SU-DHL-6 (cell line): ENCODE data around the gene GBF1.

Experiments used
- H2AFZ ChIP-seq: fragments of 200-600 bp; sonication (generic); 2 replicates; pipeline ENCODE4 v1.6.1; 2014; ENCODE audit warnings: low read depth, mild to moderate bottlenecking, moderate library complexity, mixed read lengths, antibody characterized with exemption, low read length; ENCODE audit not compliant: severe bottlenecking
- H3F3A ChIP-seq: fragments of 200-600 bp; shearing (Covaris generic); 2 replicates; pipeline ENCODE4 v1.6.0; 2016; ENCODE audit warnings: antibody characterized with exemption, mild to moderate bottlenecking; ENCODE audit not compliant: insufficient read depth
- H3K27ac ChIP-seq: fragments of 200-600 bp; sonication (generic); 2 replicates; pipeline ENCODE4 v1.5.1; 2016; ENCODE audit warnings: low read depth, mild to moderate bottlenecking, low read length, moderate library complexity, mixed read lengths
- H3K27me3 ChIP-seq: fragments of 200-600 bp; sonication (generic), shearing (Covaris generic); 2 replicates; pipeline ENCODE4 v1.6.0; 2014; ENCODE audit warnings: mild to moderate bottlenecking, low read length
- H3K36me3 ChIP-seq: fragments of 200-600 bp; sonication (generic); 2 replicates; pipeline ENCODE4 v1.6.1; 2014; ENCODE audit warnings: mild to moderate bottlenecking, low read length, mixed read lengths
- H3K4me2 ChIP-seq: fragments of 300-600, 200-600 bp; shearing (Covaris generic), sonication (generic); 2 replicates; pipeline ENCODE4 v1.6.0; 2014; ENCODE audit warnings: low read length, low read depth, mild to moderate bottlenecking; ENCODE audit not compliant: poor library complexity, severe bottlenecking
- H3K4me3 ChIP-seq: fragments of 200-600 bp; sonication (generic); 2 replicates; pipeline ENCODE4 v1.5.1; 2014; ENCODE audit warnings: antibody characterized with exemption, low read length, mild to moderate bottlenecking, mixed read lengths; ENCODE audit not compliant: insufficient read depth, poor library complexity, severe bottlenecking
- H3K79me2 ChIP-seq: fragments of 200-600 bp; sonication (generic); 2 replicates; pipeline ENCODE4 v1.6.1; 2014; ENCODE audit warnings: mild to moderate bottlenecking, low read length, moderate library complexity; ENCODE audit not compliant: insufficient read depth
- H3K9ac ChIP-seq: fragments of 200-600 bp; sonication (generic); 2 replicates; pipeline ENCODE4 v1.7.0; 2014; ENCODE audit warnings: mild to moderate bottlenecking, low read length
- H3K9me2 ChIP-seq: fragments of 200-600 bp; sonication (generic); replicated peaks from 2 replicates; pipeline ENCODE4 v1.6.1; 2014; ENCODE audit warnings: low read length; ENCODE audit not compliant: insufficient read depth
- H3K9me3 ChIP-seq: fragments of 200-600 bp; sonication (generic); 2 replicates; pipeline ENCODE4 v1.6.1; 2014; ENCODE audit warnings: low read length, mixed read lengths; ENCODE audit not compliant: insufficient read depth
- H4K20me1 ChIP-seq: fragments of 200-600 bp; sonication (generic); 2 replicates; pipeline ENCODE4 v1.6.1; 2014; ENCODE audit warnings: low read depth, mild to moderate bottlenecking, antibody characterized with exemption, low read length, moderate library complexity, mixed read lengths
- EZH2phosphoT487 ChIP-seq: fragments of 200-600 bp; sonication (generic), shearing (Covaris generic); conservative IDR thresholded peaks from 2 replicates; pipeline ENCODE4 v1.6.1; 2018; ENCODE audit warnings: mild to moderate bottlenecking, antibody characterized with exemption, low read length, moderate library complexity, mixed read lengths
- TF ChIP-seq, protein P1 (sequence below): fragments of 200-600 bp; sonication (generic); IDR thresholded peaks from one replicate; pipeline ENCODE4 v1.5.1; 2017; ENCODE audit warnings: antibody characterized with exemption, mild to moderate bottlenecking, low read length, moderate library complexity; ENCODE audit not compliant: insufficient read depth, poor library complexity, severe bottlenecking

Gene GBF1

DNA sequence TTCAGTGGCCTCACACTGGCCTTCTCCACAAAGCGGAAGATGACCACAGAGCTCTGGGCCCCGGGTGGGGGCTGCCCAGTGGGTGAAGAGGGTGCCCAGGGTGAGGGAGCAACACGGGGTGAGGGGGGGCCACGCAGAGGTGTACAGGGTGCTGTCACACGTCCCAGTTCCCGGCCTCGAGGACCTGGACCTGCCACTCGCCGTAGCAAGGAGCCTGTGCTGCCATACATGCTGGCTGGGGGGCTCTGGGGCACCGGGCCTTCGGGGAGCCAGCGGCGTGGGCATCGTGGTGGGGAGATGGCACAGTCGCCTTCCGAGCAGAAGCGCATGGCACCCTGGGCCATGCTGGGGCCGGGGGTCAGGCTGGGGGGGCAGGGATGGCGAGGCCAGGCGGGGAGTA, 171.4 kb downstream of the GBF1 start:
- H3K9ac ChIP-seq, result no peak overlapping the region
- no peak overlapping the region for H3K27ac ChIP-seq
- no peaks in the 10 kb centered on the region for H3K9me3 ChIP-seq
- no peak overlapping the region for H3K4me3 ChIP-seq
- no peak overlapping the region for H3K4me2 ChIP-seq
- H3K9me2 ChIP-seq, result no peaks in the 10 kb centered on the region
- H2AFZ ChIP-seq, result no peak overlapping the region
- H3K27me3 ChIP-seq, result no peaks in the 10 kb centered on the region
- H3F3A ChIP-seq, result no peaks in the 10 kb centered on the region
- no peaks in the 10 kb centered on the region for H4K20me1 ChIP-seq
- no peaks in the 10 kb centered on the region for H3K36me3 ChIP-seq
- no peak for TF ChIP-seq EZH2phosphoT487
- TF ChIP-seq, protein P1, sequence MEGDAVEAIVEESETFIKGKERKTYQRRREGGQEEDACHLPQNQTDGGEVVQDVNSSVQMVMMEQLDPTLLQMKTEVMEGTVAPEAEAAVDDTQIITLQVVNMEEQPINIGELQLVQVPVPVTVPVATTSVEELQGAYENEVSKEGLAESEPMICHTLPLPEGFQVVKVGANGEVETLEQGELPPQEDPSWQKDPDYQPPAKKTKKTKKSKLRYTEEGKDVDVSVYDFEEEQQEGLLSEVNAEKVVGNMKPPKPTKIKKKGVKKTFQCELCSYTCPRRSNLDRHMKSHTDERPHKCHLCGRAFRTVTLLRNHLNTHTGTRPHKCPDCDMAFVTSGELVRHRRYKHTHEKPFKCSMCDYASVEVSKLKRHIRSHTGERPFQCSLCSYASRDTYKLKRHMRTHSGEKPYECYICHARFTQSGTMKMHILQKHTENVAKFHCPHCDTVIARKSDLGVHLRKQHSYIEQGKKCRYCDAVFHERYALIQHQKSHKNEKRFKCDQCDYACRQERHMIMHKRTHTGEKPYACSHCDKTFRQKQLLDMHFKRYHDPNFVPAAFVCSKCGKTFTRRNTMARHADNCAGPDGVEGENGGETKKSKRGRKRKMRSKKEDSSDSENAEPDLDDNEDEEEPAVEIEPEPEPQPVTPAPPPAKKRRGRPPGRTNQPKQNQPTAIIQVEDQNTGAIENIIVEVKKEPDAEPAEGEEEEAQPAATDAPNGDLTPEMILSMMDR, result no peak
- no peaks in the 10 kb centered on the region for H3K79me2 ChIP-seq

DNA sequence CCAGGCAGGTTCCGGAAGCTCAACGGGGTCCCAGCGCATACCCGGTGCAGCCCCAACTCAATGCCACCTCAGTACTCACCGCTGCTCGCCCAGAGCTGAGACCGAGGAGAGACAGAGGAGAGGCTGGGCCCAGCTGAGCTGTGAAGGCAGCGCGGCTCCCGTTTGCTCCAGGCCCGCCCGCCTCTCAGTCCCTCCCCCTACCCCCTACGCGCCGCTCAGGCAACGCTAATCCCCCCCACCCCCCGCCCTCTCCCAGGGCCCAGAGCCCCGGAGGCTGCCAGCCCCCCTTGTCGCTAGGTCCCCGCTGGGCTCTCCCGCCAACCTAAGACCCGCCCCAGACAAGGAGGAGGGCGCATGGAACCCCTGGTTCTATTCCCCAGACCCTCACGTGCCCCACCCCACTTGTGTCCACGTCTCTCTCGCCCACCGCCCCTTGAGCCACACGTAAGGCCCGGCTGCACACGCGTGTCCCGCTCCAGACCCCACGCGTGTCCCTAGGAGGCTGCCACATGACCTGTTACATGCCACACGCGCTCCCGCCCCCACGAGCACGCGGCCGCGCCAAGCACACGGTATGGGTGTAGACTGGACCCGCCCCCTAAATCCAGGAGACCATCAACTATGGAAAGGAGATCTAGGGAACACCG, 173.4 kb downstream of the GBF1 start, which contains the start of gene PSD:
Gene PSD (minus strand): TSS at position 164 of the 647 bp plus-strand sequence. CDS start 1,747 bp downstream, outside the sequence.
- H3K79me2 ChIP-seq, result no peaks in the 10 kb centered on the region
- peak within 1 kb of the TSS; percentile 82 for H3K4me3 ChIP-seq
- no peaks in the 10 kb centered on the region for H3K9me2 ChIP-seq
- H3K9me3 ChIP-seq, result no peaks in the 10 kb centered on the region
- H2AFZ ChIP-seq, result no peak within 1 kb of the TSS
- peak within 1 kb of the TSS; percentile 68; the same call in 1 of the 2 replicates for H3K9ac ChIP-seq
- H3K36me3 ChIP-seq, result no peaks in the 10 kb centered on the region
- no peak within 1 kb of the TSS for H3K27ac ChIP-seq
- no peaks in the 10 kb centered on the region for H3F3A ChIP-seq
- TF ChIP-seq, protein P1, result no peak
- TF ChIP-seq EZH2phosphoT487, result no peak
- H3K4me2 ChIP-seq, result peak within 1 kb of the TSS; percentile 74
- H4K20me1 ChIP-seq, result no peaks in the 10 kb centered on the region
- H3K27me3 ChIP-seq, result no peaks in the 10 kb centered on the region

DNA sequence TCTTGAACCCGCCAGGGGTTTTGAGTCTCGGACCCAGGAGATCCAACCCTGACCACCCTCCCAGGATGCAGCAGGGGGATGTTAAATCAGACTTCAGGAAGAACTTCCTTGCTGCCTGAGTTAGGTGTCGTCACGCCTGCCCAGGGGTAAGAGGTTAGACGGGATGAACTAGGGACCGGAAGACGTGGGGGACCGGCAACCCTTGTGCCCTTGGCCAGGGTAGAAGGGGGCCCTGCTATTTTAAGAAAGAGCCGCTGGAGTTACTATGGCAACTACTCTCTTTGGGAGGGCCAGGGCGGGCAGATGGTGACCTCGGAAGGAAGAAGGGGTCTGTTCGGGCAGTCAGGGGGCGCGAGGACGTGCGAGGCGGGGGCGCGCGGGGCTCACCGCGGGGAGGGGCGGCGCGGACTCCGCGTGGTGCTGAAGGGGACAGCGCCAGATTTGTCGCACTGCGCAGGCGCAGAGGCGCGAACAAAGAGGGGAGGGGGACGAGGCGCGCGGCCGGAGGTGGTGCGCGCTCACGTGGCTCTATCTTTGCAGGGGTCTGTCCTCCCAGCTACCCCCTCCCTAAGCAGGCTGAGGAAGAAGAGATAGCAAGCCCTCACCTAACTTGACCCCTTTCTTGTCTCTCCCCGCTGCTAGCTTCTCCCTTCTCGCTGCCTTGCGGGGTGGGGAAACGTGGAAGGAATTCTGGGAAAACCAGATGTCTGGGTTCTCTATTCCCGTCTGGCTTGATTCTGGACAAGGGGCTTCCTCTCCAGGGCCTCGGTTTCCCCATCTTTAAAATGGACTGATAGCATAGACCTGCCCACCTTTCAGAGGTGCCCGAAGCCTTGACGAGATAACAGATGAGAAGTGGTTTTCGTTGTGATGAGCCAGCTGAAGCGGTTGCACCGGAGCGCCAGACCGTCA, 174.2 kb downstream of the GBF1 start:
- Histone ChIP-seq H2AFZ (peak overlapping the region; percentile 87), H3K9ac (peak overlapping the region; percentile 68), H4K20me1 (no peaks in the 10 kb centered on the region)

More for the DNA sequence above, 174.2 kb downstream of the GBF1 start:
- Histone ChIP-seq H3K4me2 (peak overlapping the region; percentile 74), H3K9me3 (no peaks in the 10 kb centered on the region), H3K27ac (peak overlapping the region; percentile 79; the same call in 1 of the 2 replicates), H3K4me3 (peak overlapping the region; percentile 82), H3K36me3 (no peaks in the 10 kb centered on the region), H3K9me2 (no peaks in the 10 kb centered on the region), H3K27me3 (no peaks in the 10 kb centered on the region), H3F3A (no peaks in the 10 kb centered on the region), H3K79me2 (no peaks in the 10 kb centered on the region)
- TF ChIP-seq, protein P1, result no peak
- TF ChIP-seq EZH2phosphoT487, result no peak
